NCI-H2107 (cell line): ENCODE data around the gene IFNAR1.

Experiments used
- DNase-seq: peaks from one replicate; lab custom pipeline; 2025; lab: John Stamatoyannopoulos, UW

The IFNAR1 gene

DNA sequence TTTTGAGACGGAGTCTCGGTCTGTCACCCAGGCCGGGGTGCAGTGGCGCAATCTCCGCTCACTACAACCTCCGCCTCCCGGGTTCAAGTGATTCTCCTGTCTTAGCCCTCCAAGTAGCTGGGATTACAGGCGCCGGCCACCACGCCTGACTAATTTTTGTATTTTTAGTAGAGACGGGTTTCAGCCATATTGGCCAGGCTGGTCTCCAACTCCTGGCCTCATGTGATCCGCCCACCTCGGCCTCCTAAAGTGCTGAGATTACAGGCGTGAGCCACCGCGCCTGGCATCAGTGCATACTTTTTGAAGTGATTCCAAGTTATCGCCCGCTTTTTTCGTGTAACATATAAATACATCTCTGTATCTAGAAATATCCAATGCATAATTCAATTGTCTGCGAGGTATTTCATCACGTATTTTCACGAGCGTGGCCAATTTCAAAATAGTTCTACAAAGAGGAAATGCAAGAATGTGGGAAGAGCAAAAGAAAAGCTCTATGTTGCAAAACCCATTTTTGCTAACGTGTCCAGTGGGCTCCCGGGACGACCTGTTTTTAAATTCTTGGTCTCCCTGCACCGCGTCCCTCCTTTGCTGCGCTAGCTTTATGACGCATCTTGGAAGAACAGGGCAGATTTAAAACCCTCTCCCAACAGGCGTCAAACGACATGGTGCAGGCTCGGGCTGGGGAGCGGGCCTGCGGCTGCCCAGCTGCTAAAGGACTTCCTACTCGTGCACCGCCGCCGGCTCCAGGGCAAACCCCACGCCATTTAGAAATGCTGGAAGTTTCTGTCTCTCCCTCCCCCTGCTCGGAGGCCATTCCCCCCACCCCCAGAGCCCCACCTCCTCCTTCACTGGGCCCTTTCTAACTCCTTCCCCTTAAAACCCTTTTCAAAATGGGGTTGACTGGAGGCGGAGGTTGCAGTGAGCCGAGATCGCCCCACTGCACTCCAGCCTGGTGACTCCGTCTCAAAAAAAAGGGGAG lies 77.5 kb downstream of the IFNAR1 start:
- no peak for DNase-seq

GRCh38 chr21:33403128-33403785 lies 78.5 kb downstream of the IFNAR1 start, which contains the start of gene IFNGR2:
TSS of gene IFNGR2 (plus strand) at chr21:33403413. CDS start at chr21:33403544, 131 bp downstream.
- no peak for DNase-seq

DNA sequence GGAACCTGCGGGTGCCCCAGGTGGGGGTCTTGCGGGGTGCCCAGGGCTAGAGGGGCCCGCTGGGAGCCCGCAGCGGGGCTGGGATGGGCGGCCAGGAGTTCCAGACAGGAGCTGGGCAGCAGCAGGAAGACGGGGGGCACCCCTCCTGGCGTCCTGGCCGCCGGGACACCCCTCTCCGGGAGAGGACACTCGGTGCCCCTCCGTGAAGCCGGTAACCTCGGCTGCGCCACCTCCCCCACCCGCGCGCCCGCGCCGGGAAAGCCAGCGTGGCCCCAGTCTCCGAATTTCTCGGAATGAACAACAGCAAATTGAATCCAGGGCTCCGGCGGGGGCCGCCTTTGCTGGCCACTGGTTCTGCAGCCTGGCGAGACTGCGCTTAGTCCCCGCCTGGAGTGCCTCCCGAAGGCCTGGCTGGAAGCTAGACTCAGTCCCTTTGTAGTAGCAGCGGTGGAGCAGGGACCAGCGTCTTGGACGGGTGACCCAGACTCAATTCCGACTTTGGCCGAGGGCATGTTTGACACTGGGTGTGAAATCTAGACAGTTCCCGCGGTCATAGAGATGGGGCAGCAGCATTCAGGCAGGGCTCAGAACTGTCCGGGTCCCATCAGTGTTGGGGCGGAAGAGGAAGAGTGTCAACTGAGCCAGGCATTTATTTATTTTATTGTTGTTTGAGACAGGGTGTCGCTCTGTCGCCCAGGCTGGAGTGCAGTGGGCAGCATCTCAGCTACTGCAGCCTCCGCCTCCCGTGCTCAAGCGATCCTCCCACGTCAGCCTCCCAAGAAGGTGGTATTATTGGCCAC lies 79.2 kb downstream of the IFNAR1 start:
- no peak for DNase-seq

GRCh38 chr21:33406493-33406892 lies 81.7 kb downstream of the IFNAR1 start:
- DNase-seq, result no peak
